ENCODE results near the gene NRXN3.

DNA sequence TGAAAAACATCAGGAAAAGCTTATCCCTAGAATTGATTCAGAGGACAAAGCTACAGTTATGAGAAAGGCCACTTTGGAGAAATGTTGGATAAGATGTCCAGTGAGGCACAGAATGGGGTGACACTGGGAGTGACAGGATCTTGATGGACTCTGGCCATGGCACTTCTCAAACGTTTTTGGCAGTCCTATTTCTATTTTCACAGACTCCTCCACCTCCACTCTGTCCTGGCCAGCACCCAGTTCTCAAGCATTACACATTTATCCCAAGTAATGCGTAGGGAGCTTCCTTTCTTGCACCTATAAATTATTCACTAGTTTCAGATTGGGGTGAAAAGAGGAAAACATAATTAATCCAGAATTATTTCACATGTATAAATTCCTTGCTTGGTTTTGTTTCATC is 727.3 kb downstream of the NRXN3 start:
- TF ChIP-seq, protein P1, sequence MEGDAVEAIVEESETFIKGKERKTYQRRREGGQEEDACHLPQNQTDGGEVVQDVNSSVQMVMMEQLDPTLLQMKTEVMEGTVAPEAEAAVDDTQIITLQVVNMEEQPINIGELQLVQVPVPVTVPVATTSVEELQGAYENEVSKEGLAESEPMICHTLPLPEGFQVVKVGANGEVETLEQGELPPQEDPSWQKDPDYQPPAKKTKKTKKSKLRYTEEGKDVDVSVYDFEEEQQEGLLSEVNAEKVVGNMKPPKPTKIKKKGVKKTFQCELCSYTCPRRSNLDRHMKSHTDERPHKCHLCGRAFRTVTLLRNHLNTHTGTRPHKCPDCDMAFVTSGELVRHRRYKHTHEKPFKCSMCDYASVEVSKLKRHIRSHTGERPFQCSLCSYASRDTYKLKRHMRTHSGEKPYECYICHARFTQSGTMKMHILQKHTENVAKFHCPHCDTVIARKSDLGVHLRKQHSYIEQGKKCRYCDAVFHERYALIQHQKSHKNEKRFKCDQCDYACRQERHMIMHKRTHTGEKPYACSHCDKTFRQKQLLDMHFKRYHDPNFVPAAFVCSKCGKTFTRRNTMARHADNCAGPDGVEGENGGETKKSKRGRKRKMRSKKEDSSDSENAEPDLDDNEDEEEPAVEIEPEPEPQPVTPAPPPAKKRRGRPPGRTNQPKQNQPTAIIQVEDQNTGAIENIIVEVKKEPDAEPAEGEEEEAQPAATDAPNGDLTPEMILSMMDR (IDR thresholded peaks at IDR 0.05; ENCODE audit: low read length): no peak
- no peak for TF ChIP-seq EZH2 (IDR thresholded peaks at IDR 0.05; ENCODE audit: borderline replicate concordance, low read length)

Data from OCI-LY1 (cell line).